Measurements from ENCODE around the gene CAPN12. TPM values are rescaled to one million over a fixed set of nuclear protein-coding genes. Genes with fewer than 3 reads are reported as not detected.

CAPN12 gene
- total RNA-seq, 1 donor from 2014 or later, result 18.2 TPM

- Histone ChIP-seq H3K4me1 (peaks cover 30% of the 10 kb centered on the region), H3K9me3 (no peaks in the 10 kb centered on the region), H3K4me3 (no peak overlapping the region), H3K27ac (peak overlapping the region; percentile 56), H3K27me3 (ENCODE audit: low read depth) (no peaks in the 10 kb centered on the region), H3K36me3 (peaks cover 100% of the 10 kb centered on the region)
- ATAC-seq (no peak), DNase-seq (no peak)
- intact Hi-C loops (cut with DNase I), result no loop called here
- TF ChIP-seq CTCF (IDR thresholded peaks at IDR 0.05), result no peak
Measured at GRCh38 chr19:38720559-38721236, 23.6 kb downstream of the CAPN12 start.

GRCh38 chr19:38719761-38720558 is 24.3 kb downstream of the CAPN12 start:
- peaks cover 30% of the 10 kb centered on the region for H3K4me1 ChIP-seq
- no peaks in the 10 kb centered on the region for H3K27me3 ChIP-seq (ENCODE audit: low read depth)
- intact Hi-C loops (cut with DNase I), result no loop called here
- H3K27ac ChIP-seq, result peak overlapping the region; percentile 56
- no peak for TF ChIP-seq CTCF (IDR thresholded peaks at IDR 0.05)
- ATAC-seq (peak; percentile 16 to 42), DNase-seq (no peak)
- no peaks in the 10 kb centered on the region for H3K9me3 ChIP-seq
- H3K4me3 ChIP-seq, result no peak overlapping the region
- peaks cover 100% of the 10 kb centered on the region for H3K36me3 ChIP-seq

DNA sequence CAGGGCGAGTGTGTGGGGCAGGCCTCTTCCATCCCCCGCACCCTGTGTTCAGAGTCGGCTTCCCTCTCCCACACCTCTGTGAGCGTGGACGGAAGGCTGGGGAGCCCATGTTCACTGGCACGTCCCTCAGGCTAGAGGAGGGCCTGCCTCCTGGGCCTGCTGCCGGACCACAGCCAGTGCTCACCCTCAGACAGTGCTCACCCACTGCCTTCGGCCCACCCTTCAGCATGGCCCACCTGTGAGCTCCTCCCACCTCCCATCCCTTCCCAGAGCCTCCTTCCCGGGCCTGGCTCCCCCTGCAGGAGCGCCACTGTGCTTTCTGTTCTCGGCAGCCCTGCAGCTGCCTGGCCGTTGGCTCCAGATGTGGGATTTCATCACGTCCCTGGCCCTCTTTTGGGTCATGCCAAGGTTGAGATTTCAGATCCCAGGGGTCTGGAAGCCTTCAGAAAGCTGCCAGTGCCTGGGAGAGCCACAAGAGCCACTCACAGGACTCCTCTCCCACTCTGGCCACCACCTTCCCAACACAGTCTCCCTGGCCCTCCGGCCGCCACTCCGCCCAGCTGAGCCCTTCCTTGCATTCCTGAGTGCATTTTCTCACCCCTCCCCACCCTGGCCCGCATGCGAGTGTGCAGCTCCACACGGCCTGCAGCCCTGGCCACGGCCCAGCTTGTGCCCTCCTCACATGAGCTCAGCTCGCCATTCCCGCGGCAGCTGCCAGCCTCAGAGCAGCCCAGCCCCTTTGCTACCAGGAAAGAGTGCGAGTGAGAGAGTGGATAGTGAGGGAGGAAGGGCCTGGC is 25.3 kb downstream of the CAPN12 start:
- TF ChIP-seq CTCF (IDR thresholded peaks at IDR 0.05), result peak; percentile 19
- H3K4me1 ChIP-seq, result peaks cover 30% of the 10 kb centered on the region
- no peaks in the 10 kb centered on the region for H3K9me3 ChIP-seq
- H3K27ac ChIP-seq, result peak overlapping the region; percentile 56
- ATAC-seq (peak; percentile 35 to 45), DNase-seq (peak; percentile 67)
- H3K36me3 ChIP-seq, result peaks cover 100% of the 10 kb centered on the region
- no peak overlapping the region for H3K4me3 ChIP-seq
- H3K27me3 ChIP-seq (ENCODE audit: low read depth), result no peaks in the 10 kb centered on the region
- intact Hi-C loops (cut with DNase I), result no loop called here

- DNase-seq (no peak), ATAC-seq (no peak)
- intact Hi-C loops (cut with DNase I), result no loop called here
- no peak for TF ChIP-seq CTCF (IDR thresholded peaks at IDR 0.05)
- no peaks in the 10 kb centered on the region for H3K27me3 ChIP-seq (ENCODE audit: low read depth)
- peaks cover 39% of the 10 kb centered on the region for H3K4me1 ChIP-seq
- H3K4me3 ChIP-seq, result no peak overlapping the region
- H3K27ac ChIP-seq, result no peak overlapping the region
- no peaks in the 10 kb centered on the region for H3K9me3 ChIP-seq
- H3K36me3 ChIP-seq, result peaks cover 98% of the 10 kb centered on the region
Measured at GRCh38 chr19:38717855-38718254, 26.4 kb downstream of the CAPN12 start.

DNA sequence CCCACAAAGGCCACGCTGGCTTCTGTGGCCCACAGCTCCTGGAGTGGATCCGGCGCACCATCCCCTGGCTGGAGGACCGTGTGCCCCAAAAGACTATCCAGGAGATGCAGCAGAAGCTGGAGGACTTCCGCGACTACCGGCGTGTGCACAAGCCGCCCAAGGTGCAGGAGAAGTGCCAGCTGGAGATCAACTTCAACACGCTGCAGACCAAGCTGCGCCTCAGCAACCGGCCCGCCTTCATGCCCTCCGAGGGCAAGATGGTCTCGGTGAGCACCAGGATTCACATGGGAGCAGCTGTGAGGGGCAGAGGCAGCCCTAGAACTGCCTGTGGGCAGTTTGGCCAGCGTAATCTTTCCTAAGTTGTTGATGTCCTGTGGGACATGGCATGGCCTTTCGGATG is 27.2 kb downstream of the CAPN12 start:
- intact Hi-C loops (cut with DNase I), result no loop called here
- Histone ChIP-seq H3K36me3 (peaks cover 98% of the 10 kb centered on the region), H3K27ac (no peak overlapping the region), H3K4me3 (no peak overlapping the region), H3K9me3 (no peaks in the 10 kb centered on the region), H3K27me3 (ENCODE audit: low read depth) (no peaks in the 10 kb centered on the region), H3K4me1 (peaks cover 42% of the 10 kb centered on the region)
- no peak for ATAC-seq
- DNase-seq, result no peak
- TF ChIP-seq CTCF (IDR thresholded peaks at IDR 0.05), result no peak

Measured in lower lobe of right lung (tissue), 2 donors.